Gastroesophageal sphincter (tissue), 4 donors: Measurements from ENCODE around the gene NRXN3. TPM values are rescaled to one million over a fixed set of nuclear protein-coding genes. Genes with fewer than 3 reads are reported as not detected.

Source experiments
- ATAC-seq: fragments of 150-250 bp; one replicate; pipeline ENCODE4 v1.9.1; 2016; ENCODE audit warnings: mild to moderate bottlenecking, moderate library complexity
- H3K27ac ChIP-seq, 4 donors: fragments of 200-600 bp; sonication (generic) in 3 of 4; 1 replicate in 3 of 4; 2 replicates in 1 of 4; pipeline ENCODE4 v1.5.1; 2016 to 2019
- H3K27me3 ChIP-seq: fragments of 200-600 bp; sonication (generic); one replicate; pipeline ENCODE4 v1.5.1; 2019
- H3K36me3 ChIP-seq, 2 donors: fragments of 200-600 bp; sonication (generic); one replicate each; pipeline ENCODE4 v1.5.1; 2019; ENCODE audit warnings: control low read depth in 1 of 2
- H3K4me1 ChIP-seq, 3 donors: fragments of 200-600 bp; sonication (generic); 1 replicate in 2 of 3; 2 replicates in 1 of 3; pipeline ENCODE4 v1.5.1; 2016 to 2019; ENCODE audit warnings: control low read depth in 2 of 3
- H3K4me3 ChIP-seq, 2 donors: fragments of 200-600 bp; sonication (generic); one replicate each; pipeline ENCODE4 v1.5.1; 2019; ENCODE audit warnings: mild to moderate bottlenecking in 1 of 2, moderate library complexity in 1 of 2
- H3K9me3 ChIP-seq, 3 donors: fragments of 200-600 bp; sonication (generic); one replicate each; pipeline ENCODE4 v1.5.1; 2017 to 2019; ENCODE audit warnings: control low read depth in 2 of 3
- EP300 ChIP-seq: sonication (generic); formaldehyde crosslinking; IDR thresholded peaks from one replicate; pipeline ENCODE4 v1.6.1; 2017; ENCODE audit warnings: antibody characterized with exemption, mild to moderate bottlenecking
- POLR2A ChIP-seq, 2 donors: fragments of 450-650 bp; IDR thresholded peaks; one replicate each; pipeline ENCODE4 v1.6.1; 2017; ENCODE audit warnings: antibody characterized with exemption in 2 of 2, mild to moderate bottlenecking in 2 of 2, moderate library complexity in 1 of 2
- POLR2AphosphoS5 ChIP-seq: sonication (generic); formaldehyde crosslinking; IDR thresholded peaks from one replicate; pipeline ENCODE4 v1.6.1; 2017; ENCODE audit warnings: antibody characterized with exemption
- WGBS, 2 donors: methylation state at CpG; one replicate each; pipeline ENCODE4 v1.1.5; 2018; ENCODE audit warnings: low coverage in 1 of 2; 5-methylcytosine and 5-hydroxymethylcytosine counted together
- total RNA-seq, 4 donors: library from RNA; depleted of rRNA; stranded (reverse); fragments of >200 nt; gene quantifications; one replicate each; pipeline ENCODE4 v1.1.0, GENCODE V29; 2016
- TF ChIP-seq, protein P1 (sequence below), 4 experiments: fragments of 200-600 bp in 2 of 4; fragments of 450-650 bp in 2 of 4; sonication (generic) in 1 of 4; IDR thresholded peaks; one replicate each; pipeline ENCODE4 v1.5.1; 2017 to 2019; ENCODE audit warnings: antibody characterized with exemption in 4 of 4, mild to moderate bottlenecking in 2 of 4, moderate library complexity in 2 of 4

Gene NRXN3
- total RNA-seq, 4 donors from 2014 or later, result 74.2 to 192 (median 98.2) TPM

DNA sequence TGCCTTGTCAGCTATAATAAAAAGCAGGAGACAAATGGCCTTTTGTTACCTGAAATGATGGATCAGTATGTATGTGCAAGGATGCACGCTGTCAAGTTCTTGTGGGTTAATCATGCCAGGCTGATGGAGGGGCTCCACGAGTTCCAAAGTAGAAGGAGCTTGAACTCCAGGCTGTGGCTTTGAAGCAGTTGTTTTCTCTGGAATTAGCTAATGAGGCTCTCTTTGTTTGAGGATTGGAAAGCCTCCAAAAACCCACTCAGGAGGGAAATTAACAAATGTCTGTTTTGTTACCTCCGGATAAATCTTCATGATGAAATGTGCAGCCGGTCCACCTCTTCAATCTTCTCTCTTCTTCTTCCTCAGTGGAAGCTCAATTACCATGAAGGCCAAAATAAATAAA lies 1435.7 kb downstream of the NRXN3 start:
- Histone ChIP-seq H3K36me3 (no peaks in the 10 kb centered on the region), H3K4me1 (peaks cover 0 to 18% (median 4%) of the 10 kb centered on the region in 3 donors), H3K27ac (no peak overlapping the region), H3K4me3 (no peak overlapping the region), H3K9me3 (no peaks in the 10 kb centered on the region), H3K27me3 (no peaks in the 10 kb centered on the region)
- no peak for TF ChIP-seq POLR2AphosphoS5
- no peak for TF ChIP-seq POLR2A (IDR thresholded peaks at IDR 0.05)
- TF ChIP-seq EP300, result no peak
- TF ChIP-seq, protein P1, sequence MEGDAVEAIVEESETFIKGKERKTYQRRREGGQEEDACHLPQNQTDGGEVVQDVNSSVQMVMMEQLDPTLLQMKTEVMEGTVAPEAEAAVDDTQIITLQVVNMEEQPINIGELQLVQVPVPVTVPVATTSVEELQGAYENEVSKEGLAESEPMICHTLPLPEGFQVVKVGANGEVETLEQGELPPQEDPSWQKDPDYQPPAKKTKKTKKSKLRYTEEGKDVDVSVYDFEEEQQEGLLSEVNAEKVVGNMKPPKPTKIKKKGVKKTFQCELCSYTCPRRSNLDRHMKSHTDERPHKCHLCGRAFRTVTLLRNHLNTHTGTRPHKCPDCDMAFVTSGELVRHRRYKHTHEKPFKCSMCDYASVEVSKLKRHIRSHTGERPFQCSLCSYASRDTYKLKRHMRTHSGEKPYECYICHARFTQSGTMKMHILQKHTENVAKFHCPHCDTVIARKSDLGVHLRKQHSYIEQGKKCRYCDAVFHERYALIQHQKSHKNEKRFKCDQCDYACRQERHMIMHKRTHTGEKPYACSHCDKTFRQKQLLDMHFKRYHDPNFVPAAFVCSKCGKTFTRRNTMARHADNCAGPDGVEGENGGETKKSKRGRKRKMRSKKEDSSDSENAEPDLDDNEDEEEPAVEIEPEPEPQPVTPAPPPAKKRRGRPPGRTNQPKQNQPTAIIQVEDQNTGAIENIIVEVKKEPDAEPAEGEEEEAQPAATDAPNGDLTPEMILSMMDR (IDR thresholded peaks at IDR 0.05), result no peak
- no peak for ATAC-seq
- 40 to 69% methylated on average over 2 to 4 of the region's 4 CpGs for WGBS, 2 donors

DNA sequence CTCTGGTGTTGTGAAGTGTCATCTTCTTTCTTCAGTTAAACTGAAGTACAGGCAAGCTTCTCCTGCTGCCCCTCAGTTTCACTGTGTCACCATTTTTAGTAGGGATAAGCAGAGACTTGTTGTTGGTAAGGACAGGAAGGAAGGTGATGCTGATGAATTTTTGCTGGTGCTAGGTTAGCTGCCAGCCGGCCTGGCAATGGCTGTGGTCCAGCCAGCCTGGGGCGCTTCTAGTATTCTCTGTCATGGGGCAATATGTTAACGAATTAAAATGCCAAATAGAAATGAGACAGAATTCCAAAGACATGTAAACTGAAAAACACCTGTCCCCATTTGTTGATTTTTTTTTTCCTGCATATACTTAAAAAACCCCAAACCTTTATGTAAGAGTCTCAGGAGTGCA lies 1438.3 kb downstream of the NRXN3 start:
- Histone ChIP-seq H3K4me1 (peaks cover 0 to 15% (median 4%) of the 10 kb centered on the region in 3 donors), H3K9me3 (no peaks in the 10 kb centered on the region), H3K27ac (no peak overlapping the region), H3K27me3 (no peaks in the 10 kb centered on the region), H3K36me3 (no peaks in the 10 kb centered on the region), H3K4me3 (no peak overlapping the region)
- TF ChIP-seq POLR2A (IDR thresholded peaks at IDR 0.05) (no peak), POLR2AphosphoS5 (no peak), EP300 (no peak)
- TF ChIP-seq, protein P1 (IDR thresholded peaks at IDR 0.05), result no peak
- no peak for ATAC-seq
- WGBS, 2 donors, result 51 to 86% methylated on average over 2 to 3 of the region's 3 CpGs

DNA sequence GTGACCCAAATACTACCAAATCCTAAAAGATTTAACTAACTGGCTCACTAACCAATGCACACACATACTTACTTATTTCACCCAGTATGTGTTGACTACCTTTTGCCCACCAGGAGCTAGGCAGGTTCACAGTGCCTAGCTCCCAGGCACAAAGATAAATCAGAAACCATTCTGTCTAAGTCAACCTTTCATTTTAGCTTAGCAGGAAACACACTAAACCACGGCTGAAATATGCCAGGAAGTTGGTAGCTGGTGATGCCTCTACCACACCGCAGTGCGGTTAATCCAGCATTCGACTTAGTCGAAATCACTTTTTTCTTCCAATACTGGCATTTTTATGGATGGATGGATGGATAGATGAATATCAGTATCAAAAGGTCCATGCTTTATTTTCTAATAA lies 1443.5 kb downstream of the NRXN3 start:
- no peaks in the 10 kb centered on the region for H3K27me3 ChIP-seq
- peaks cover 0 to 3% (median 0%) of the 10 kb centered on the region in 3 donors for H3K4me1 ChIP-seq
- ATAC-seq, result no peak
- 66 to 85% methylated on average over 5 of the region's 5 CpGs for WGBS, 2 donors
- H3K27ac ChIP-seq, result no peak overlapping the region
- TF ChIP-seq POLR2AphosphoS5, result no peak
- TF ChIP-seq POLR2A (IDR thresholded peaks at IDR 0.05), result no peak
- no peak for TF ChIP-seq EP300
- TF ChIP-seq, protein P1 (IDR thresholded peaks at IDR 0.05), result no peak
- H3K36me3 ChIP-seq, result no peaks in the 10 kb centered on the region
- H3K4me3 ChIP-seq, result no peak overlapping the region
- H3K9me3 ChIP-seq, result no peaks in the 10 kb centered on the region

DNA sequence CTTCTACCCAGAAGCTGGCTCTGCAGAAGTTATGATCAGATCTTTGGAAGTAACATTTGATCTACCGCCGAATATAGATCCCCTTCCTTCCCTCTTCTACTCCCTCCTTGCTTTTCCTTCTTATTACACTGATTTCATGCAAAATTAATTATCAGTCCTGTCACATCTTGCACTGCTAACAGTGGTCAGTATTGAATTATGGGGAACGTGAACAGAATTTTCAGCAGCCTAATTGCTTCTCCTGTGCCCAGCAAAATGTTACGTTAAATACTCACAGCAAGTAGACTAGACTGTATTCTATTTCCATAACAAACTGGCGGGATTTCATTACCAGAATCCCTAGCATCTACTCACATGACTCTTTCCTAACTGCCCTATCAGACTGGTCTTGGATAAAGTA lies 1444.3 kb downstream of the NRXN3 start:
- no peak for ATAC-seq
- no peaks in the 10 kb centered on the region for H3K9me3 ChIP-seq
- 80 to 100% methylated on average over 2 to 5 of the region's 5 CpGs for WGBS, 2 donors
- H3K36me3 ChIP-seq, result no peaks in the 10 kb centered on the region
- no peak overlapping the region for H3K27ac ChIP-seq
- H3K4me1 ChIP-seq, result no peaks in the 10 kb centered on the region
- no peak overlapping the region for H3K4me3 ChIP-seq
- no peaks in the 10 kb centered on the region for H3K27me3 ChIP-seq
- TF ChIP-seq, protein P1 (IDR thresholded peaks at IDR 0.05), result no peak
- TF ChIP-seq POLR2A (IDR thresholded peaks at IDR 0.05) (no peak), EP300 (no peak), POLR2AphosphoS5 (no peak)

DNA sequence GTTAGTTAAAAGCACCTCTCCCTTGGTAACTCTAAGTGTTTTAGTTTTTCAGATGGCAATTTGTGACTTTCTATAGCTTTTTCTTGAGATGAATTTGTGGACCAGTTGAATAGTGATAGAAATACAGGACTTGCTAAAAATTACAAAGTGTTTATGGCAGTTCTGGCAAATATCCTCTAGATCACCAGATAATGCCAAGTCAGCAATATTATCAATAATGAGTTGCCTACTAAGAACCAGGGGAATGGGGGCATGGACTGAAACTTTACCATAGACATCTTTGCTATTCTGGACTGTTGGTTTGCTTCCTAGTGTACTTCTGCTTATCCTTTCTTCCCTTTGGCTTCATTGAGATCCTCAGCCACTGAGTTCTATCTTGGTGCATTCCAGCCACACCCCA lies 1456.9 kb downstream of the NRXN3 start:
- no peaks in the 10 kb centered on the region for H3K36me3 ChIP-seq
- peaks cover 0 to 13% (median 0%) of the 10 kb centered on the region in 3 donors for H3K4me1 ChIP-seq
- H3K27me3 ChIP-seq, result no peaks in the 10 kb centered on the region
- no peak for ATAC-seq
- no peaks in the 10 kb centered on the region for H3K9me3 ChIP-seq
- TF ChIP-seq POLR2AphosphoS5 (no peak), POLR2A (IDR thresholded peaks at IDR 0.05) (no peak), EP300 (no peak)
- TF ChIP-seq, protein P1 (IDR thresholded peaks at IDR 0.05), result no peak
- H3K27ac ChIP-seq, result no peak overlapping the region
- H3K4me3 ChIP-seq, result no peak overlapping the region
